Esophagus (tissue), 2 donors: ENCODE data around the gene JPT1. TPM values are rescaled to one million over a fixed set of nuclear protein-coding genes. Genes with fewer than 3 reads are reported as not detected.
"Not testable (repeated sequence)": the region's sequence is repeated elsewhere in the genome, so short reads cannot be mapped to it uniquely, and the experiment has no call there.

Experiments used
- H3K27ac ChIP-seq, 2 donors: one replicate each; pipeline ENCODE4 v1.5.1; 2013; ENCODE audit warnings: low read depth in 2 of 2, mild to moderate bottlenecking in 2 of 2, inconsistent platforms in 1 of 2, low read length in 1 of 2, moderate library complexity in 1 of 2
- H3K27me3 ChIP-seq, 2 donors: one replicate each; pipeline ENCODE4 v1.6.1; 2013; ENCODE audit warnings: low read length in 2 of 2, control low read depth in 1 of 2, mild to moderate bottlenecking in 1 of 2; ENCODE audit not compliant: insufficient read depth in 2 of 2, control insufficient read depth in 1 of 2
- H3K36me3 ChIP-seq, 2 donors: one replicate each; pipeline ENCODE4 v1.6.1; 2013; ENCODE audit warnings: low read length in 1 of 2; ENCODE audit not compliant: control insufficient read depth in 2 of 2, insufficient read depth in 2 of 2
- H3K4me1 ChIP-seq, 2 donors: one replicate each; pipeline ENCODE4 v1.6.1; 2013; ENCODE audit warnings: low read length in 1 of 2; ENCODE audit not compliant: control insufficient read depth in 2 of 2, insufficient read depth in 2 of 2
- H3K4me3 ChIP-seq, 2 donors: one replicate each; pipeline ENCODE4 v1.5.1; 2013; ENCODE audit warnings: low read length in 2 of 2, mild to moderate bottlenecking in 2 of 2, low read depth in 1 of 2, moderate library complexity in 1 of 2
- H3K9me3 ChIP-seq, 2 donors: one replicate each; pipeline ENCODE4 v1.6.1; 2013; ENCODE audit warnings: mild to moderate bottlenecking in 2 of 2, low read depth in 1 of 2, low read length in 1 of 2, moderate library complexity in 1 of 2; ENCODE audit not compliant: control insufficient read depth in 2 of 2, insufficient read depth in 1 of 2
- WGBS, 2 donors: extraction: QIAGEN DNeasy Blood & Tissue Kit; methylation state at CpG; one replicate each; pipeline ENCODE4 v1.1.7; 2013; 5-methylcytosine and 5-hydroxymethylcytosine counted together
- polyA plus RNA-seq, 2 donors: library from polyadenylated mRNA; stranded (reverse); fragments of 200-250 nt; gene quantifications; one replicate each; pipeline ENCODE4 v1.2.3, GENCODE V29; 2013
- donor health status: healthy with polysubstance abuse.
- donor health status: Bipolar disorder and iron deficiency.

Gene JPT1
- polyA plus RNA-seq, 2 donors, result 292 to 300 TPM

GRCh38 chr17:75159196-75160031, 5.1 kb upstream of the JPT1 start:
- no peak overlapping the region for H3K4me3 ChIP-seq
- no peaks in the 10 kb centered on the region for H3K27me3 ChIP-seq
- H3K9me3 ChIP-seq, result no peaks in the 10 kb centered on the region
- H3K36me3 ChIP-seq, result no peaks in the 10 kb centered on the region
- WGBS, 2 donors, result 69 to 73% methylated on average over 4 of the region's 4 CpGs
- peak overlapping the region; percentile 65 to 79 for H3K27ac ChIP-seq
- H3K4me1 ChIP-seq, result no peaks in the 10 kb centered on the region

GRCh38 chr17:75158480-75158879, 4.2 kb upstream of the JPT1 start:
- peak overlapping the region; percentile 61 to 67 for H3K27ac ChIP-seq
- H3K36me3 ChIP-seq, H3K9me3 ChIP-seq, H3K27me3 ChIP-seq, H3K4me3 ChIP-seq, H3K4me1 ChIP-seq: not testable (repeated sequence)
- 89% methylated on average over 8 of the region's 8 CpGs for WGBS, 2 donors

- 54 to 62% methylated on average over 3 of the region's 3 CpGs for WGBS, 2 donors
- Histone ChIP-seq H3K4me1 (no peaks in the 10 kb centered on the region), H3K27me3 (no peaks in the 10 kb centered on the region)
Measured at GRCh38 chr17:75155191-75155601, 884 bp upstream of the JPT1 start.

GRCh38 chr17:75153780-75154194, 525 bp downstream of the JPT1 start:
- H3K36me3 ChIP-seq, result no peaks in the 10 kb centered on the region
- H3K9me3 ChIP-seq, result no peaks in the 10 kb centered on the region
- H3K27me3 ChIP-seq, result no peaks in the 10 kb centered on the region
- H3K4me3 ChIP-seq, result peak overlapping the region; percentile 79 to 95
- 0 to 1% methylated on average over 35 of the region's 35 CpGs for WGBS, 2 donors
- H3K4me1 ChIP-seq, result no peaks in the 10 kb centered on the region
- H3K27ac ChIP-seq, result peak overlapping the region; percentile 75 to 85

More at GRCh38 chr17:75155191-75155601, 884 bp upstream of the JPT1 start:
- no peaks in the 10 kb centered on the region for H3K9me3 ChIP-seq
- no peak overlapping the region for H3K4me3 ChIP-seq
- no peaks in the 10 kb centered on the region for H3K36me3 ChIP-seq
- peak overlapping the region; percentile 1 to 67 for H3K27ac ChIP-seq

- Histone ChIP-seq H3K36me3 (peaks cover 0 to 2% of the 10 kb centered on the region in 2 donors), H3K4me3 (peak overlapping the region; percentile 79 to 95), H3K27ac (peak overlapping the region in 1 of 2 donors; percentile 85), H3K27me3 (no peaks in the 10 kb centered on the region), H3K4me1 (no peaks in the 10 kb centered on the region), H3K9me3 (no peaks in the 10 kb centered on the region)
- WGBS, 2 donors, result 4 to 5% methylated on average over 28 of the region's 28 CpGs
Measured at GRCh38 chr17:75152922-75153779, 1.2 kb downstream of the JPT1 start.

GRCh38 chr17:75152523-75152921, 1.8 kb downstream of the JPT1 start:
- H3K4me1 ChIP-seq, result no peaks in the 10 kb centered on the region

GRCh38 chr17:75151930-75152329, 2.4 kb downstream of the JPT1 start:
- H3K27ac ChIP-seq, result no peak overlapping the region
- no peak overlapping the region for H3K4me3 ChIP-seq
- H3K36me3 ChIP-seq, result peaks cover 0 to 11% of the 10 kb centered on the region in 2 donors
- H3K9me3 ChIP-seq, result no peaks in the 10 kb centered on the region
- no peaks in the 10 kb centered on the region for H3K27me3 ChIP-seq
- WGBS, 2 donors, result 82 to 86% methylated on average over 6 of the region's 6 CpGs
- no peaks in the 10 kb centered on the region for H3K4me1 ChIP-seq

More at GRCh38 chr17:75152523-75152921, 1.8 kb downstream of the JPT1 start:
- WGBS, 2 donors, result 77 to 81% methylated on average over 6 of the region's 6 CpGs
- peak overlapping the region in 1 of 2 donors; percentile 79 for H3K4me3 ChIP-seq
- no peaks in the 10 kb centered on the region for H3K9me3 ChIP-seq
- no peaks in the 10 kb centered on the region for H3K27me3 ChIP-seq
- peaks cover 0 to 6% of the 10 kb centered on the region in 2 donors for H3K36me3 ChIP-seq
- no peak overlapping the region for H3K27ac ChIP-seq

GRCh38 chr17:75147878-75148546, 6.3 kb downstream of the JPT1 start:
- H3K4me1 ChIP-seq, result no peaks in the 10 kb centered on the region
- peaks cover 0 to 18% of the 10 kb centered on the region in 2 donors for H3K36me3 ChIP-seq
- H3K27me3 ChIP-seq, result no peaks in the 10 kb centered on the region
- no peaks in the 10 kb centered on the region for H3K9me3 ChIP-seq
- 85 to 88% methylated on average over 6 of the region's 6 CpGs for WGBS, 2 donors
- no peak overlapping the region for H3K4me3 ChIP-seq
- H3K27ac ChIP-seq, result no peak overlapping the region

- WGBS, 2 donors, result 86 to 87% methylated on average over 3 of the region's 3 CpGs
Measured at GRCh38 chr17:75146592-75146991, 7.7 kb downstream of the JPT1 start.

More at GRCh38 chr17:75146592-75146991, 7.7 kb downstream of the JPT1 start:
- no peak overlapping the region for H3K27ac ChIP-seq
- H3K36me3 ChIP-seq, result peaks cover 0 to 18% of the 10 kb centered on the region in 2 donors
- no peak overlapping the region for H3K4me3 ChIP-seq
- no peaks in the 10 kb centered on the region for H3K9me3 ChIP-seq
- H3K27me3 ChIP-seq, result no peaks in the 10 kb centered on the region
- H3K4me1 ChIP-seq, result no peaks in the 10 kb centered on the region
